ENCODE results near the gene ISG20L2. TPM values are rescaled to one million over a fixed set of nuclear protein-coding genes. Genes with fewer than 3 reads are reported as not detected.

ISG20L2 gene
- total and polyA plus RNA-seq, 2 donors (not counting 3 experiments of a cell fraction or from before 2014, with no cell fraction given): 33.2 to 35.3 TPM

- Histone ChIP-seq H3K36me3 (ENCODE audit: control insufficient read depth in 2 of 2, extremely low read depth in 1 of 2, insufficient read depth in 2 of 2, low read length in 2 of 2) (peaks cover 5 to 6% of the 10 kb centered on the region in 2 experiments), H3K79me2 (ENCODE audit: control insufficient read depth, insufficient read depth, low read length) (peaks cover 46% of the 10 kb centered on the region), H3K9me3 (replicated peaks; ENCODE audit: control insufficient read depth, insufficient read depth, low read length) (no peaks in the 10 kb centered on the region), H4K20me1 (replicated peaks; ENCODE audit: control insufficient read depth, extremely low read depth, insufficient read depth, low read length) (peaks cover 4% of the 10 kb centered on the region), H3K27ac (ENCODE audit: insufficient read depth, low read depth, low read length) (peak within 1 kb of the TSS; percentile 80), H3K9me1 (replicated peaks; ENCODE audit: control insufficient read depth, extremely low read depth, insufficient read depth, low read length) (no peaks in the 10 kb centered on the region), H2AFZ (ENCODE audit: low read depth, low read length) (peak within 1 kb of the TSS; percentile 71), H3K4me1 (ENCODE audit: control insufficient read depth, extremely low read depth, insufficient read depth, low read length) (peaks cover 18% of the 10 kb centered on the region), H3K4me3 (replicated peaks in 1 of 3; ENCODE audit: insufficient read depth in 1 of 3, low read depth in 1 of 3, low read length in 3 of 3) (peak within 1 kb of the TSS; percentile 65 to 91 (median 74)), H3K9ac (replicated peaks; ENCODE audit: extremely low read depth, insufficient read depth, low read length) (peak within 1 kb of the TSS; percentile 93), H3K27me3 (ENCODE audit: control insufficient read depth in 2 of 2, insufficient read depth in 2 of 2, low read length in 2 of 2) (no peaks in the 10 kb centered on the region), H3K4me2 (ENCODE audit: insufficient read depth, low read length) (peak within 1 kb of the TSS; percentile 76)
- intact Hi-C loops (cut with micrococcal nuclease): loop anchor here (1.0 kb wide), 5 partner anchors 16 to 93 kb away; partner anchors contain the start of genes HDGF, ISG20L2, METTL25B and MRPL24
- FAIRE-seq (peak; percentile 100), DNase-seq (ENCODE audit: low read depth, low spot score) (peak; percentile 100)
- dilution Hi-C loops (cut with MboI; ENCODE audit: extremely low pct_ligation_motif_present, low sequenced_read_pairs): no loop called here
- TF ChIP-seq MYC (IDR thresholded peaks at IDR 0.05; ENCODE audit: low read depth, low read length) (no peak), JUN (IDR thresholded peaks at IDR 0.05; ENCODE audit: borderline replicate concordance, insufficient read depth, insufficient read length, low read depth) (peak; percentile 17), GATA2 (IDR thresholded peaks at IDR 0.05; ENCODE audit: insufficient read depth, insufficient read length, low read depth, low read length) (peak; percentile 56), POLR2A (IDR thresholded peaks at IDR 0.05; ENCODE audit: low read depth, low read length) (no peak), FOS (IDR thresholded peaks at IDR 0.05; ENCODE audit: borderline replicate concordance, insufficient read depth, low read length) (peak; percentile 32), MAX (IDR thresholded peaks at IDR 0.05; ENCODE audit: insufficient read depth, insufficient read length) (no peak), EZH2 (IDR thresholded peaks at IDR 0.05; ENCODE audit: borderline replicate concordance, low read depth, low read length, severe bottlenecking) (no peak), POLR2AphosphoS5 (IDR thresholded peaks at IDR 0.05; ENCODE audit: insufficient read depth, low read depth, low read length) (peak; percentile 40)
- TF ChIP-seq, protein P1, sequence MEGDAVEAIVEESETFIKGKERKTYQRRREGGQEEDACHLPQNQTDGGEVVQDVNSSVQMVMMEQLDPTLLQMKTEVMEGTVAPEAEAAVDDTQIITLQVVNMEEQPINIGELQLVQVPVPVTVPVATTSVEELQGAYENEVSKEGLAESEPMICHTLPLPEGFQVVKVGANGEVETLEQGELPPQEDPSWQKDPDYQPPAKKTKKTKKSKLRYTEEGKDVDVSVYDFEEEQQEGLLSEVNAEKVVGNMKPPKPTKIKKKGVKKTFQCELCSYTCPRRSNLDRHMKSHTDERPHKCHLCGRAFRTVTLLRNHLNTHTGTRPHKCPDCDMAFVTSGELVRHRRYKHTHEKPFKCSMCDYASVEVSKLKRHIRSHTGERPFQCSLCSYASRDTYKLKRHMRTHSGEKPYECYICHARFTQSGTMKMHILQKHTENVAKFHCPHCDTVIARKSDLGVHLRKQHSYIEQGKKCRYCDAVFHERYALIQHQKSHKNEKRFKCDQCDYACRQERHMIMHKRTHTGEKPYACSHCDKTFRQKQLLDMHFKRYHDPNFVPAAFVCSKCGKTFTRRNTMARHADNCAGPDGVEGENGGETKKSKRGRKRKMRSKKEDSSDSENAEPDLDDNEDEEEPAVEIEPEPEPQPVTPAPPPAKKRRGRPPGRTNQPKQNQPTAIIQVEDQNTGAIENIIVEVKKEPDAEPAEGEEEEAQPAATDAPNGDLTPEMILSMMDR (IDR thresholded peaks at IDR 0.05; ENCODE audit: extremely low read depth in 1 of 2, insufficient read depth in 1 of 2, low read depth in 1 of 2, low read length in 2 of 2): no peak
- CTCF ChIA-PET: interaction anchor here (1.0 to 4.2 kb wide), 10 partner anchors 9 to 161 kb away, joined by 4 to 52 read pairs (median 6); partner anchors contain the start of genes HDGF, MRPL24 and NTRK1
- POLR2A ChIA-PET: interaction anchor here (1.4 to 3.2 kb wide), 3 partner anchors 16 to 39 kb away, joined by 7 to 27 read pairs (median 14); partner anchors contain the start of genes HDGF, ISG20L2, METTL25B and MRPL24
- TSS peak; percentile 46 for BruUV-seq (replicated peaks)
Measured at GRCh38 chr1:156767101-156767878, 38.7 kb upstream of the ISG20L2 start, which contains the start of gene PRCC. PRCC (plus strand) TSS chr1:156767535; CDS start chr1:156767772, 237 bp downstream.

All from endothelial cell of umbilical vein (primary cell).